ENCODE data around the gene NPY.

The NPY gene

DNA sequence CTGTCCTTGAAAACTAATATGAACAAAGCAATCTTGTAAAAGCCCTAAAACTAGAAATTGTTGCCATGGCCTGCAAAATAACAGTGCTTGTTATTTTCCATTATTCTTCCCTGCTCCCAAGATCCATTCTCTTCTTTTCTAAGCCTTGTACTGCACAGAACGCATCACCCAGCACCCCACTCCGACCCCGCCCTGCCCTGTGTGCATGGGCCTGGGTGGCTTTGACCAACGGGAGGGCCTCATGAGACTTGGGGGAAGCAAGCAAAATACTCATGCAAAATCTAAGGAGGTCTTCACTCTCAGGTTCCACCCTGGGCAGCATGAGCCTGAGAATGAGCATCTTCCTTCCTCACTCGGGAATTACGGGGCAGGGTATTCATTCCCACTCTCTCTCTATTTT, 32.4 kb downstream of the NPY start:
- no peak for DNase-seq (ENCODE audit: low spot score)

- DNase-seq (ENCODE audit: low spot score): no peak
These were observed 34.3 kb downstream of the NPY start for GRCh38 chr7:24318326-24318725.

DNA sequence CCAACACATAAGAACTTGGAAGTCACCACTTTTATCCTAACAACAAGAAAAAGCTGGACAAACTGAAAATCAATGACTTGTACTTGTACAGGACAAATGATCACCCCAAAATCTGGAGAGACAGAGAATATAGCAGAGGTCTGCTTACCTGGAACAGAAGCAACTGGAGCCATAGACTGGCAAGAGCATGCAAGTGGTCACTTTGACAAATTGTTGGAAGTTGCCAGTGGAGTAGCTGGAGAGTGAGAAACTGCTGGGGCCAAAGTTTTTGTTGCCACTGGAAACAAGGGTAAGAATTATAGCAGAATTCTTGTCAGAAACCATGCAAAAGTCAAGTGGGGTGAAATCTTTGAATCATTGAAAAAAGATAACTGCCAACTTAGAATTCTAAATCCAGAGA, 35.2 kb downstream of the NPY start:
- DNase-seq (ENCODE audit: low spot score): no peak

GRCh38 chr7:24323961-24324480, 40.0 kb downstream of the NPY start:
- no peak for DNase-seq (ENCODE audit: low spot score)

DNA sequence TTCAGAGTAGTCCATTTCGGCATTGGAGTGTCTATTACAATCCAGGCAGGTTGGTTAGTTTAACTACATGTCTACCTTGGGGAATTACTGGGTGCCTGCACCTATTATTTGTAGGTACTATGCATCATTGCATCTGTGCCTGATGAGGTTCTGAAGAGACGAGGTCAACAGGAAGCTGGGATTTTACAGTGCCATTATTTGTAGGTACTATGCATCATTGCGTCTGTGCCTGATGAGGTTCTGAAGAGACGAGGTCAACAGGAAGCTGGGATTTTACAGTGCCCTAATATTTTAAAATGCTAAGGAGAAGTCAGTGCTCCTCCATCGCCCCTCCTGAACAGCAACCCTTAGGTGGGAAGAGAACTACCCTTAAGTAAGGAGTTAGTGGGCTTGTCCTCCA, 41.7 kb downstream of the NPY start:
- no peak for DNase-seq (ENCODE audit: low spot score)

DNA sequence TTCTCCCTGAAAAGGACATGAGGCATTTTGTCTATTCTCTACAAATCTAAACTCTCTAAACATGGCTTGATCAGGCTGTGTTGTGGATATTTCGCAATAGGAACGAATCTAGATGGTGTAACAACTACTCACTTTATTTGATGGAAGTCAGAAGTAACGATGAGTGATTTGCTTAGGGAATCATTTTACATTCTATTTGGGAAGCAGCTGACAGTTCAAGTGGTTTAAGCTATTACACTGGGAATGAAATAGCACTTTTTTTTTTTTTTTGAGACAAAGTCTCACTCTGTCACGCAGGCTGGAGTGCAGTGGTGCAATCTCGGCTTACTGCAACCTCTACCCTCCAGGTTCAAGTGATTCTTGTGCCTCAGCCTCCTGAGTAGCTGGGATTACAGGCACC, 44.1 kb downstream of the NPY start:
- DNase-seq (ENCODE audit: low spot score): no peak

DNA sequence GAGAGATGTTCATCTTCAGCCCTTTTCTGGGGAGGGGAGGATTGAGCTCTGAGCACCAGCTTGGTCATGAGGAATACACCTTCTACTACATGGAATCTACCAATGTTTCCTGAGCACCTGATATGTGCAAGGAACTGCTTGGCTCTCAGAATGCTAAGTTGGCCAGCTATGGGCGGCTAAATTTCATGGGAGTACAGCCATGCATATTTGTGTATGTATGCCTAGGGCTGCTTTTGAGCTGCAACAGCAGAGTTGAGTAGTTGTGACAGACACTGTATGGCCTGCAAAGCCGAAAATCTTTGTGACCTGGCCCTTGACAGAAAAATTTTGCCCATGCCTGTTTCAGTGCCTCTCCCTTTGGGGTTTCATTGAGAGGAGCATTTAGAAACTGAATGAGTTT, 44.9 kb downstream of the NPY start:
- no peak for DNase-seq (ENCODE audit: low spot score)

- no peak for DNase-seq (ENCODE audit: low spot score)
These were observed 50.0 kb downstream of the NPY start for GRCh38 chr7:24334012-24334411.

DNA sequence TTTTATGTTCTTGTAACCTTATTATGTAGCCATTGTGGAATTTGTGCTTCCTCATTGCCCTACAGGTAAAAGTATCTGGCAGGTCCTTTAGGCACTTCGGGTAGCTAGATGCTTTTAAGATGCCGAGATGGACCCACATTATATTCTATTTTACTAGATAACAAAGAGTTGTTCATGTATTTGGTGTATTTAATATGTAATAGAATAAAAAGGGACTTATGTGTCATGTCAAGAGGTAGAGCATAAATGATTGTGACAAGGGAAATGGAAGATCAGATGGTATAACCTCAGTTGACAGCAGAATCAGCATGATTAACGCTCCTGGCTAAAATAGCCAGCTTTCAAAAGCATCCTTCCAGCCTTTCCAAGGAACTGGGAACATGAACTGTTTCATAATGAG, 50.6 kb downstream of the NPY start:
- DNase-seq (ENCODE audit: low spot score): no peak

DNA sequence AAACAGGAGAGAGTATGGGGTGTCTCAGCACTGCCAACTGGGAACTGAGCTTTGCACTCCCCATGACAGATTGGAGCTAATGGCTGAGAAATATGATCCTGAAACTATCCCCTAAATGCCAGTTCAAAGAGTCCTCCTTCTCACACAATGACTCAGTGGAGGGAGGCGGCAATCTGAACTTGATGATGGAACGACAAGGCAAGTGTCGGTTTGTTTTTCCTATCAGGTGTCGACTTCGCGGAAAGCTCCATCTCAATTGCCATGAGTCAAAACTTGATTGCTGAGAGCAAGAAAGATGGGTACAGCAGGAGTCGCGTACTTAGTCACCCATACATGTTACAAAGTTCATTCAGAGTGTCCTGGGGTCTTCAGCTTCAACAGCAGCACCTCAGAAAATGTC, 52.5 kb downstream of the NPY start:
- DNase-seq (ENCODE audit: low spot score): no peak

DNA sequence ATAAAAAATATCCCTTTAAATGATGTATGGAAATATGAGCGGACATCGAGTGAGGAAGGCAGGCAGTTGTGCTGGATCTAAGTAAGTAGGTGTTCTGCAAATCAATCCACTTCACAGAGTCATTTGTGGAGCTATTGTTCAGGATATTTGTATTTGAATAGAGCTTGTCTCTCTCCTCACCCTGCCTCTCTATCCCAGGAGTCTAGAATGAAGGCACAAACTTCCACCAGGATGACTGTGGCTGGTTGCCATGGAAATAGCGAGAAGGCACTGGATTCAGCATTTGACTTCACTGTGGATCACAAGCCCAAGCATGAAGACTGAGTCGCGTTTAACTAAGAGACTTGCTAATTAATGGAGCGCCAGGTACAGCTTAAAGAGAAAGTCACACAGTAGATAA, 53.2 kb downstream of the NPY start:
- DNase-seq (ENCODE audit: low spot score): no peak

DNA sequence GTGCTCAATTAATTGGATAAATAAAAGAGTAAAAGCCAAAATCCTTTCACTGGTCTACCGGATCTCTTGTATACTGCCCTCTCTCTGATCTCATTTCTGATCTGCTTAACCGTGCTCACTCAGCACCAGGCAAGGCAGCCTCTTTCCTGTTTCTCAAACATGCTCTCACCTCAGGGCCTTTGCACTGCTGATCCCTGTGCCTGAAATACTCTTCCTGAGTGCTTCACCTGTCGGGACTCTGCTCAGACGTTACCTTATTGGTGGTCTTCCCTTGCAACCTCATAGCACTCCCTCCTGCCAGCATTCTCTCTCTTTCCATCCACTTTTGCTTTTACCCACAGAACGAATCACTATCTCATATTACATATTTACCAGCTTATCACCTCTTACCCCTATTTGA, 55.6 kb downstream of the NPY start:
- no peak for DNase-seq (ENCODE audit: low spot score)

DNA sequence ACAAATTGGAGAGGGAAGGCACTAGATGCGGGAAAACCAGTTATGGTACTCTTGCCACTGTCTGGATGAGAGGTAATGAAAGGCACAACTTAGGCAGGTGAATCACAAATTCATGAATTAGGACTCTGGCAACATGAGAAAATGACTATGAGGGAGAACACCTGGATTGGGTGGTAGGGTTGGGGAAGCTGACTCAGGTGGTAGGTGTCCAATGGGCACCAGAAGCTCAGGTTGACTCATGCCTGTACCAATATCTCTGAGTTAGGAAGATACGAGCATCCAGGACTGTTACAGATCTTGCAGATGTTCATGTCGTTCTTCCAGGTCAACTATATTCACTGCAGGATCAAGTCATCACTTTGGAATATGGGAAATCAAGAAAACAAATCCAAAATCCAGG, 56.7 kb downstream of the NPY start:
- DNase-seq (ENCODE audit: low spot score): no peak
